Stimulated activated CD8-positive, alpha-beta memory T cell treated with anti-CD3 and anti-CD28 coated beads, Interleukin-2, amount 100 ng/mL, for 1 hour (primary cell): ENCODE results near the gene ENO1.

ENCODE experiments used
- DNase-seq, 2 donors: peaks; one replicate each; pipeline ENCODE4 v3.0.0-alpha.2; 2020; ENCODE audit warnings: low read depth in 2 of 2

ENO1 gene

DNA sequence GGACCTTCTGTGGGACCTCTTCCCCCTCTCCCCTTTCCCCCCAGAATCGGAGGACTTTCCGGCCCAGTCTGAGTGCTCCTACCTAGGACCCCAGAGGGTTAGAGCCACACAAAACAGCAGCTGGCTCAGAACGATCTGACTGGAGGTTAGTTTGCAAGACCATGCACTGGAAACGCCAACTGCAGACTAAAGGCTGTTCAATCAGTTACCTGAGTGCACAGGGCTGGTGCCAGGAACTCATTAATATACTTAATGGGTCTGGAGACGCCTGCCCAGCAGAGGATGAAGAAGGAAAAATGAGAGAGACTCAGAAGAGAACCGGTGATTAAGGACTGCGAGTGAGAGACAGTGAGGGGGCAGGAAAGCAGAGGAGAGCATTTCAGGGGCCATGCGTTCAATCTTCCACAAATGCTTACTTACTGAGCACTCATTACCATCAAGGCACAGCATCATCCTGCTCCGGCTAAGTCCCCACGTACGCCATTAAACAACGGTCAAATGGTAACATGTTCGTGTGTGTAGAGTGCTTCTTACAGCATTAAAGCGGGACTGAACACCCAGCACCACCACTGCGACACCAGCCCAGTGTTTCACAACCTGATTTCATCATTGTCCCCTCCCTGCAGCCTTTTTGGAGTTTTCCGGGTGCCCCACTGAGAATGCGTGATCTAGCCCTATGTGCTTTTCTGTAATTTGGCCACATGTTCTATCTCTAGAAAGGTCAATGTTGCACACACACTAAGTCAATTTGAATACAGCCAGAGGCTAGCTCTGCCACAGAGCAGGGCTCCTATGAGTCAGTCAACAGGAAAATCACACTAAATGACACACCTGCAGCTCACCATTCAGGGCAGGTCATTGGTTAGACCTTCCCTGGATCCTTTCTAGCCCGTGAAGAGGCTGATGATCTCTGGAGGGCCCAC, 7.6 kb downstream of the ENO1 start:
- DNase-seq: no peak

DNA sequence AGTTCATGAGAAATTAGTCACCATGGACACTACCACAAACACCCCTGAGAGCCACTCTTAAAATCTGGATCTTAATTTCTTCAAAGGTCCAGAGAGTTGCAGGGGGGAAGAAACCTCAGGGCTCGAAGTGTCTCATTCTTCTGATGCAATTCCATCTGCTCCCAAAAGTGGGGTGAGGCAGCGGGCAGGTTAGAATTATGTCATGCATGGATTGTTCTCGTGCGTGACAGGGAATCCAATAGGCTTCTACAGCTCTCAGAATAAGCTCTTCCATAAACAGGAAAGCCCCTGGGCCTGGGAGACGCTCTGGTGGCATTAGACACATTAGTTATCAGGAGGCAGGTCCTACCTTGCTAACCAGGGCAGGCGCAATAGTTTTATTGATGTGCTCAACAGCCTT, 8.4 kb downstream of the ENO1 start:
- no peak for DNase-seq

DNA sequence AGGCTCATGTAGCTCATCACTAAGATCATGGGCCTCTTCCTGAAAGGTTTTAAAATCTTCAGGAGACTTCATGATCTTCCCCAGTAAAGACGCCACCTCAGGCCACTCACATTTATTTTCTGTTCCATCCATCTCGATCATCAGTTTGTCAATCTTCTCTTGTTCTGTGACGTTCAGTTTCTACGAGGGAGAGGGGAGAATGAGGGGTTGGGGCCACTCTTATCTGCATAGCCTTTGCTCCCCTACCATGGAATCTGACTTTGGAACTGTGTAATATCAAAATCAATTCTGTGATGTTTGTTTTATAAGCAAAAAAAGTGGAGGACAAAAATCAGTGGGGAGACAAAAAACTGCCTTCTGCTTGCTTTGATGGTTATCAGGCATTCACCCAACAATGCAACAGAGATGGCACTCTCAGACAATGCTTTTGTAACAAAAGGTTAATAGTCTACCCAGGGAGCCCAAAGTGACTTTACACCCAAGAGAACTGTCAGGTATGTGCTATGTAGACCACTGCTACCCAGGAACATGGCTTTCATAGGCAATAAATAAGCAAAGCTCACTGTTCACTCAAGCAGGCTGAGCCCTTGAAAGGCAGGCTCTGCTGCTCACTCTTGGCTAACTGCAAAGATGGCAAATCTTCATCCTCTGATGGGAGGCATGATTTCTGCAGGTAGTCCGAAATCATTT, 10.5 kb downstream of the ENO1 start:
- DNase-seq: no peak

DNA sequence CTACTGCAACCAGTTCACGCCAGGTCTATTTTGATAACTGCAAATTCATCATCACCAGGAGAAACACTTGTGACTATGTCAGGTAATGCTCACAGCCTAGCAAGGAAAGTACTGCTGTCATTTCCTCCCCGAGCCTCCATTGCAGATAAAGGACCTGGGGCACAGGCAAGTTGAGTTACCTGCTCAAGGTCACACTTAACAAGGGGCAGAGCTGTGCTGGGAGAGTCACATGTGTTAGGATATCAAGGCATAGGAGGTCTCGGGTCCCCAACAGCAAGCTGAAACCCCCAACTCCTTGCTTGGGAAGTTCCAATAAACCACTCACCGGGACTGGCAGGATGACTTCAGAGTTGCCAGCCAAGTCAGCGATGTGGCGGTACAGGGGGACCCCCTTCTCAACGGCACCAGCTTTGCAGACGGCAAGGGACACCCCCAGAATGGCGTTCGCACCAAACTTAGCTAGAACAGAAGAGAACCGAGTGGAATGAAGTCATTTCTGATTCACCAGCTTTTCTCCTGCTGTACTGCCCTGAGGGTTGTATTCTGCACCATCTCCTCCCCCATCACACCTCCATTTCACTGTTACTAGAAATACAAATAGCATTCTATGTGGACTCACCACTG, 11.6 kb downstream of the ENO1 start:
- DNase-seq: no peak

DNA sequence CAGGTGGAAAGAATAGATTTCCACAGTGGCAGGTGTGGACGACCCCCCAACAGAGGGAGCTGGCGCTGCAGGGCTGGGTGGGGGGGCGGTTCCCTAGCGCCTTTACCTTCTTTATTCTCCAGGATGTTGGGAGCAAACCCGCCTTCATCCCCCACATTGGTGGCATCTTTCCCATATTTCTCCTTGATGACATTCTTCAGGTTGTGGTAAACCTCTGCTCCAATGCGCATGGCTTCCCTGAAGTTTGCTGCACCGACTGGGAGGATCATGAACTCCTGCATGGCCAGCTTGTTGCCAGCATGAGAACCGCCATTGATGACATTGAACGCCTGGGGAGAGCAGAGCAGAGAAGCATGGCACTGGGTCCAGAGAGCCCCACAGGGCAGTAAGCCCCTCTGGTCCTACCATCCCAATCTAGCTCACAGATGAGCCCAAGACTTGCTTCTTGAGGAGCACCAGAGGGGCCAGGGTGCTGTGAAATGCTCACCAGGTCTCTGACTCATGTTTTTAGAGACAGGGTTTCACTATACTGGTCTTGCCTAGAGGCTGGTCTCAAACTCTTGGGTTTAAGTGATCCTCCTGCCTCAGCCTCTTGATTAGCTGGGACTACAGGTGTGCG, 12.2 kb downstream of the ENO1 start:
- DNase-seq: no peak

DNA sequence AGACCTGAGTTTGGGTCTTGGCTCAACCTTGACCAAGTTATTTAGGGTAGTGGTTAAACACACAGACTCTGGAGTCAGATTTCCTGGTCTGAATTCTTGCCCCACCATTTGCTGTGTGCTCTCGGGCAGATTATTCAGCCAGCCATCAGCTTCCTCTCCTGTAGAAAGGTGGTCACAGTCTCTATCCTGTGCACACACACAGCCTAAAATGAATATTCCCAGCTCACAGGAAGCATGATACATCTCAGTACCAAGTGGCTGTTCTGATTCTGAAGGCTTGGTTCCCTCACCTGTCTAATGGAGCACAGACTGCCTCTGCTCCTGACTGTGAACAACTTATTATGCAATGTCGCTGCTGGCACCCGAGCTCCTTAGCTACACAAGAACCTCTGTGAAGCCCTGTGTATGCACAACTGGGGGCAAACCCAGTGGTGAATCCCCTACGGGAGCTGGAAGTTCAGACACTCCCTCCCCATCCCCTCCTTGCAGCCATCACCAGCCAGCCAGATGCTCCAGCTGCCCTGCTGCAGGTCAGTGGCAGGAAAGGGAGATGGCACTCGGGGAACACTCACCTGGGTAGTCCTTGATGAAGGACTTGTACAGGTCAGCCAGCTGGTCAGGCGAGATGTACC, 13.7 kb downstream of the ENO1 start:
- DNase-seq: no peak

DNA sequence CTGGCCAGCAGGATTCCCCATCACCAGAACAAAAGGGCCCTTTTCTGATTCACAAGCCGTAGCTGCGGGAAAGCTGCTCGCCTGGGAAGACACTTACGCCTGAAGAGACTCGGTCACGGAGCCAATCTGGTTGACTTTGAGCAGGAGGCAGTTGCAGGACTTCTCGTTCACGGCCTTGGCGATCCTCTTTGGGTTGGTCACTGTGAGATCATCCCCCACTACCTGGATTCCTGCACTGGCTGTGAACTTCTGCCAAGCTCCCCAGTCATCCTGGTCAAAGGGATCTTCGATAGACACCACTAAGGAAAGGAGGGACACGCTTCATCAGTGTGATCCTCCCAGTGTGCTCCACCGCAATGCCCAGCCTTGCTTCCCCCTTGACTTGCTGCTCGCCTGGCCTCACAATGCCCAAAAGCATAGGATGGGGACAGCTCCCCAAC, 14.7 kb downstream of the ENO1 start:
- DNase-seq: no peak

DNA sequence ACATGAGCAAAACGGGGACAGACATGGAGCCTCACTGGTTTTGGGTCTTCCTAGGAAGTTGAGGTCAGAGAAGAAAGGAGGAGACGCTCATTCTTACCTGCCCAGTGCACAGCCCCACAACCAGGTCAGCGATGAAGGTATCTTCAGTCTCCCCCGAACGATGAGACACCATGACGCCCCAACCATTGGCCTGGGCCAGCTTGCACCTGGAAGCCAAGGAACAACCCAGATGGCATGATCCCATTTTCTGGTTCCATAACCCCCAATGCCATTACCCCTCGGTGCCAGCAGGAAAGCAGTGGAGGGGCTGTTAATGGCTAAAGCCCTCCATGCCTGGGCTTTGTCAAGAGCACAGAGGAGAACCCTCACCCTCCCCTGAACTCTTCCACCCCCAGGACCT, 15.3 kb downstream of the ENO1 start:
- no peak for DNase-seq

DNA sequence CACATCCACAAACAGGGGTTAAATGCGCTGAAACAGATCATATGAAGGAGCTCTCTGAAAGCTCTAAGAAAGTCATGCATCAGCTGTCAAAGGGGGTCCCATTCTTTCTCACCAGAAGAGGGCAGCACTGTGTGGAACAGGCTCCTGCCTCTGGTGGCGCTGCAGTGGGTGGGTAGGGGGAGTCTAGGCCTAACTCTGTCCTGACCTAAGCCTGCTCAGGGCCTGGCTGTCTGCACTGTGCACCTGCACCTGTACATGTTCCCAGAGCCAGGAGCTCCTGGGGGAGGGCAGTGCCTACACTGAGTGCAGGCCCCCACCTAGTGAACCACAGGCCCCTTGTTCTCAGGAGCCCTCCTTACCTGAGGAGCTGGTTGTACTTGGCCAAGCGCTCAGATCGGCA, 16.0 kb downstream of the ENO1 start:
- DNase-seq: no peak

DNA sequence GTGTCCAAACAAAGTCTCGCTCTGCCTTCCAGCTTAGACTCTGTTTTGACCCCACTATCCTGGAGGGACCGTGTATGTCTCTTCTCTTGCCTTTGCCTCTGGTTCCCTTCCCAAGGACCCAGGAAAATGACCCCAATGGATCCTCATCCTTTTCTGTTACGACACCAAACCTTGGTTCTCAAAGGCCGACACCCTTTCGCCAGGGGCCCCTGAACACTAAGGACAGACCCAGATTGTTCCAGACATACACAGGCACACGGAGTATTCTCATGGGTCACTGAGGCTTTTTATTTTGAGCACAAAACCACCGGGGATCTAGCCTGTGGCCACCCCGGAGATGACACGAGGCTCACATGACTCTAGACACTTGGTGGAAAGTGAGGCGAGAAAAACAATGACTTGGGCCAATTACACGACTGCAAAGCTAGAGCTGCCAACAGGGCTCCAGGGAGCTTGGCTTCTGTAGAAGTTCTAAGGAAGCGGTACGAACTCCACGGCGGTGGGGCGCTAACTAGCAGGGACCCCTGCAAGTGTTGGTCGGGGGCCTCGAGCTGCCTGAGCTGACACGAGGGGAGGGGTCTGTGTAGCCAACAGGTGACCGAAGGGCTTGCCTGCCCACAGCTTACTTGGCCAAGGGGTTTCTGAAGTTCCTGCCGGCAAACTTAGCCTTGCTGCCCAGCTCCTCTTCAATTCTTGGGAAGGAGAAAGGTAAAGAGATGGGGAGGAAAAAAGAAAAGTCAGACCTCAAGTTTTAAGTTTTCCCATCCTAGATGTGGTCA, 17.6 kb downstream of the ENO1 start:
- no peak for DNase-seq

DNA sequence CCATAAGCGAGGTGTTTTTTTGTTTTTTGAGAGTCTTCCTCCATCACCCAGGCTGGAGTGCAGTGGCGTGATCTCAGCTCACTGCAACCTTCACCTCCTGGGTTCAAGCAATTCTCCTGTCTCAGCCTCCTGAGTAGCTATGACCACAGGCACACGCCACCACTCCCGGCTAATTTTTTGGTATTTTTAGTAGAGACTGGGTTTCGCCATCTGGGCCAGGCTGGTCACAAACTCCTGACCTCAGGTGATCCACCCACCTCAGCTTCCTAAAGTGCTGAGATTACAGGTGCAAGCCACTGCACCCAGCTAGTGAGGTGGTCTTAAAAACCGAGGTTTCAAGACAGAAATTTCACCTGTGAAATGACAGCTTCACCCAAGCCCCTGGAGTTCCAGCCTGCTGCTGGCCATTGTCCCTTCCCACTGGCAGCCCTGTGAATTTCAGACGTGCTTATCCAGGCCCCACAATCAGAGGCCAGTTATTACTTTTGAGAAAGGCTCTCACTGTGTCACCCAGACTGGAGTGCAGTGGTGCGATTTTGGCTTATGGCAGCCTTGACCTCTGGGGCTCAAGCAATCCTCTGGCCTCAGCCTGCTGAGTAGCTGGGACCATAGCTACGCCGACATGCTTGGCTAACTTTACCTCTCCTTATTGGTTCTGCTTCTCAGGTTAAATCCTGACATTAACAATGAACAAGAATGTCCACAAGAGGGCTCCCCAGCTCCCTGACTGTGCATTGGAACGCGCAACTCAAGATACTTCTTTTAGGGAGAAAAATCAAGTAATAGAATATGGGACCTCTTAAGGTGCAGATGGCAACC, 19.4 kb downstream of the ENO1 start:
- peak in 1 of 2 donors; percentile 23 for DNase-seq

DNA sequence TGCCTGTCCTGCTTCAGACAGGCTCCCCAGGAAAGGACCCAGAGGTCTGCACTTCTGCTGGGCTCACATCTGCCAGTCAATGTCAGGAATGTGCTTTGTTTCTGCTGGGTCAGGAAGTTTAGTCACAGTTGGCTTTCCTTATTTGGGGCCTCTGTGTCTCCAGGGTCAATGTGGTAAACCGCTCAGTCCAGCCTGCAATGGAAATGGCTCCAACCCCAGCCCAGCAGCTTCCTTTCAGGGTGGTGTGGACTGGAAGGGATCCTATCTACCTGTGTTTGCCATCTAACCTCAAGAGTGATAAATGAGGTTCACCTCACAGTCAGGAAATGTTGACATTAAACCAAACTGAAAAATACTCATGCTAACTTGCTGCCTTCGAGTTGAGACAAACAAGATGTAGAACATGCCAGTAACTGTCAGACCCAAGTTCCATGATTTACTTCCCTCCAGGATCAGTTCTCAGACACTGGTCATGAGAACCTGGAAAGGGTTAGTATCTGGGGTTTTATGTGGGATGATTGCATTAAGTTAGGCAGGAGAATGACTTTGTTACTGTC, 20.3 kb downstream of the ENO1 start:
- no peak for DNase-seq

DNA sequence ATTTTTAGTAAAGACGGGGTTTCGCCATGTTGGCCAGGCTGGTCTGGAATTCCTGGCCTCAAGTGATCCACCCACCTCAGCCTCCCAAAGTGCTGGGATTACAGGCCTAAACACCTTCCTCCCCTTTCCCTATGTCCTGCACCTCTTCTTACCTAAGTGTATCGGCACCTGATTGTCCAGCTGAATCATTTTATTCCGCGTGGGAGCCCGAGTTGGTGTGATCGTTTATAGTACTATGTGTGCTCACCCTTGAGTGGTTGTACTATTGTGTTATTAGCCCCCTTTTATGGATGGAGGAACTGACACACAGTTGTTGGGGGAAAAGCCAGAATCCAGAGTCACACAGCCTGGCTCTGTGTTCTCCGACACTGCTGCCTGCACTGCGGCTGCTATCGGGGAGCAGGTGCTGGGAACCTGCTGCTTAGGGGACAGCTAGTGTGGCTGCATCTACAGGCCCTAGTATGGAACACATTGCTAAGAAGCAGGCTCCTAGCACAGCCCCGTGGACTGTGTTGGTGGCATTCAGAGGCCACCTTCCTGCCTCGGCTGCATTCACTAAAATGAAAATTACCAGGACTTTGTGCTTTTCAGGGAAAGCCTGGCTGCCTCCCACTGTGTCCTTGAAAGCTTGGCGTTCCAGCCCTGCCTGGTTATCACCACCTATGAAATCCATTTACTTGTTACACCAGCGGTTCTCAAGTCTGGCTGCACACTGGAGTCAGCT, 21.6 kb downstream of the ENO1 start:
- no peak for DNase-seq

DNA sequence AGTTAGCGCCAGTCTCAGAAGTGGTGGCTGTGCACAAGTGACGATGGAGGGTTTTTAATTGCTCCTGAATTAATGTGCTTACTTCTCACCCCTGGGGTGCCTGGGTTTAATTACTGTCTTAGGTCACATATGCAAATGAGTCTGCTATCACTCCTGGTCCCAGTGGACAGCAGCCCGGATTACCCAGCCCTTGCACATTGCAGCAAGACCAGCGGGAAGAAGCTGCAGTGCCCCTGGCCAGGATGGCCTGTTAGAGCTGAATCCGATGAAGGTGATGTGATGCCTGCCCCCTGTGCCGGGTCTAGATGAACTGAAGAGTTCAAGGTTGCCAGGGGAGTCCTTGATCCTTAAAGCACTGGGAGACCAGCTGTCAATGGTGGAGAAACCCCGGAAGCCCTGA, 24.2 kb downstream of the ENO1 start:
- DNase-seq: no peak

DNA sequence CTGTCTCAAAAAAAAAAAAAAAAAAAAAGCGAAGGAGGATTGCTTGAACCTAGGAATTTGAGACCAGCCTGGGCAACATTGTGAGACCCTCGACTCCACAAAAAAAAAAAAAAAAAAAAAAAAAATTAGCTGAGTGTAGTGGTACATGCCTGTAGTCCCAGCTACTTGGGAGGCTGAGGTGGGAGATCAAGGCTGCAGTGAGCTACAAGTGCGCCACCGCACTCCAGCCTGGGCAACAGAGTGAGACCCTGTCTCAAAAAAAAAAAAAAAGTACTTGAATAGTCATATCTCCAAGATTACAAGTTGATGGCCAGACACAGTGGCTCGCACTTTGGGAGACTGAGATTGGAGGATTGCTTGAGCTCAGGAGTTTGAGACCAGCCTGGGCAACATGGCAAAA, 27.4 kb downstream of the ENO1 start:
- no peak for DNase-seq

DNA sequence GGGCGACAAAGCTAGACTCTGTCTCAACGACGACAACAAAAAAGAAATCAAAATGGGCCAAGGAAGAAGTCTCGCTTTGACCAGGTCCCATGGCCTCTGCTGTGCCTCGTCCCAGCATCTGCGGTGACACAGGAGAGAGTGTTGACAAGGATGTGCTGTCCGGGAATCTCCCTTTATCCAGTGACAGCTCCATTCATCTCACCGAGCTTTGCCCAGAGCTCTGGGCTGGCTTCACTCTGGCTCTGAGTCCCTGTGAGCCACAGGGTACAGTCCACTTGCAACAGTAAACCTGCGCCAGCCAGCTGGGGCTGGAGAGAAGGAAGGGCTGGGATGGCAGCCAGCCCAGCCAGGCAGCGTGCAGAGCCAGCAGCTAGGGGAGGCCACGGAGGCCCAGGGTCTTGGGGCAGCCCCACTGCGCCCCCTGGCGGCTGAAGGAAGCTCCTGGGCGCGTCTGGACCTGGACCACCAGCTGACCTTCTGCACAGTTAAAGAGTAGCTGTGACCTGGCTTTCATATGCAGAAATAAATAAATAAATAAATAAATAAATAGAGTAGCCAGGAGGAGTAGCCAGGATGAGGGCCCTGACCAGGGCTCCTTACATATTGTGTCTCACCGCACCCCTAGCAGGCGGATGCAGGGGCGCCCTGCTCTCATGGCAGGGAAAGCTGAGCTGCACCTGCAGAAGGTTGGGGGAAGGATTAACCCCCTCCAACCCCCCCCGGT, 29.7 kb downstream of the ENO1 start:
- DNase-seq: peak; percentile 45 to 59

DNA sequence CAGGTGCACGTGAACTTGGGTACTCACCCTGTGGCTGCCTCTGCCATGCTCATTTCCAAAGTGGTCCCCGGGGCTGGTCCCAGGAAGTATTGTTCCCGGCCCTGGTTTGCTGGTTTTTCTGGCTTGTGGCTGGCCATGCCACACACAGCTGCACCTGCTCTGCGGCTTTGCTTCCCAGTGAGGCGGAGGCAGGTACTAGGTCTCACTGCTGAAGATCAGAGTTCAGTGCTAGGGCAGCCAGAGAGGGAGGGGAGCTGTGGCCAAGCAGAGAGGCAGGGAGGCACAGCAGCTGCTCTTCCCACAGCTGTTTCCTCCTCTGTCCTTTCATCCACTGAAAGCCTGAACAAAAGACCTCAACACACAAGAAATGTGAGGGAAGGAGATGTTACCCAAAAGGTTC, 30.5 kb downstream of the ENO1 start:
- no peak for DNase-seq

DNA sequence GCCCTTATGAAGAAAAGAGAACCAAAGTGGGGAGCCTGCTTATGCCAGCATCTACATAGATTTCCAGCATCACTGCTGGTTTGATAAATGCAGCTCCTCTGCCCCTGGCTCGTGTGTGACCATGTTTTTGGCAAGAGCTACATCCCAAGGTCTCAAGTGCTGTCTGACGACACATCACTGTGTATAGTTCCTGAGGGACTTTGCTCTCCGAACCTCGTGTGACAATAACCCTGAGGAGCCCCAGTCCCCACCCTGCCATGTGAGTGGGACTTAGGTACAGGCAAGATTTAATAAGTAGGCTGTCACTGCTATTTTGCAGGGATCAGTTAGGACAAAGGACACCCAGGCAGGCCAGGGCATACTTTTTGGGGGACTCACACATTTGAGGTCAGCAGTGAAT, 32.2 kb downstream of the ENO1 start:
- DNase-seq: no peak
